ENCODE results near the gene VSTM2L. TPM values are rescaled to one million over a fixed set of nuclear protein-coding genes. Genes with fewer than 3 reads are reported as not detected.

The VSTM2L gene
- total and polyA plus RNA-seq, 4 donors, result 8.0 to 71.6 (median 31.4) TPM

- WGBS, 2 donors, result 87 to 89% methylated on average over 7 of the region's 7 CpGs
- no peak overlapping the region for H3K4me3 ChIP-seq
- no peaks in the 10 kb centered on the region for H3K27me3 ChIP-seq (ENCODE audit: control insufficient read depth in 3 of 3, insufficient read depth in 3 of 3, low read length in 2 of 3)
- peaks cover 0 to 8% (median 0%) of the 10 kb centered on the region in 5 donors for H3K4me1 ChIP-seq (ENCODE audit: control insufficient read depth in 5 of 5, insufficient read depth in 5 of 5, low read length in 5 of 5)
- H3K36me3 ChIP-seq (ENCODE audit: control insufficient read depth in 4 of 4, insufficient read depth in 4 of 4, low read length in 4 of 4), result peaks cover 0 to 2% (median 0%) of the 10 kb centered on the region in 4 donors
- TF ChIP-seq CTCF (IDR thresholded peaks at IDR 0.05; ENCODE audit: control extremely low read depth, extremely low read depth), result no peak
- DNase-seq (no peak), ATAC-seq (ENCODE audit: insufficient read depth, low FRiP score) (no peak)
- H3K9me3 ChIP-seq (ENCODE audit: control insufficient read depth in 4 of 4, insufficient read depth in 3 of 4, low read length in 3 of 4), result peaks cover 0 to 6% (median under 1%) of the 10 kb centered on the region in 4 donors
- H3K9ac ChIP-seq (ENCODE audit: insufficient read depth in 1 of 2, low read length in 2 of 2), result no peak overlapping the region
- H3K27ac ChIP-seq (ENCODE audit: low read depth in 1 of 2, low read length in 1 of 2), result no peak overlapping the region
Observed at GRCh38 chr20:37972256-37973058, 69.5 kb downstream of the VSTM2L start.

- WGBS, 2 donors, result 92 to 94% methylated on average over 12 of the region's 12 CpGs
- no peak for TF ChIP-seq CTCF (IDR thresholded peaks at IDR 0.05; ENCODE audit: control extremely low read depth, extremely low read depth)
- Histone ChIP-seq H3K36me3 (ENCODE audit: control insufficient read depth in 4 of 4, insufficient read depth in 4 of 4, low read length in 4 of 4) (peaks cover 0 to 2% (median 0%) of the 10 kb centered on the region in 4 donors), H3K4me1 (ENCODE audit: control insufficient read depth in 5 of 5, insufficient read depth in 5 of 5, low read length in 5 of 5) (peaks cover 0 to 8% (median 0%) of the 10 kb centered on the region in 5 donors), H3K9me3 (ENCODE audit: control insufficient read depth in 4 of 4, insufficient read depth in 3 of 4, low read length in 3 of 4) (peaks cover 0 to 6% (median 0%) of the 10 kb centered on the region in 4 donors), H3K9ac (ENCODE audit: insufficient read depth in 1 of 2, low read length in 2 of 2) (no peak overlapping the region), H3K27ac (ENCODE audit: low read depth in 1 of 2, low read length in 1 of 2) (no peak overlapping the region), H3K27me3 (ENCODE audit: control insufficient read depth in 3 of 3, insufficient read depth in 3 of 3, low read length in 2 of 3) (no peaks in the 10 kb centered on the region), H3K4me3 (no peak overlapping the region)
- DNase-seq, result no peak
- no peak for ATAC-seq (ENCODE audit: insufficient read depth, low FRiP score)
Observed at GRCh38 chr20:37973059-37973910, 70.4 kb downstream of the VSTM2L start.

DNA sequence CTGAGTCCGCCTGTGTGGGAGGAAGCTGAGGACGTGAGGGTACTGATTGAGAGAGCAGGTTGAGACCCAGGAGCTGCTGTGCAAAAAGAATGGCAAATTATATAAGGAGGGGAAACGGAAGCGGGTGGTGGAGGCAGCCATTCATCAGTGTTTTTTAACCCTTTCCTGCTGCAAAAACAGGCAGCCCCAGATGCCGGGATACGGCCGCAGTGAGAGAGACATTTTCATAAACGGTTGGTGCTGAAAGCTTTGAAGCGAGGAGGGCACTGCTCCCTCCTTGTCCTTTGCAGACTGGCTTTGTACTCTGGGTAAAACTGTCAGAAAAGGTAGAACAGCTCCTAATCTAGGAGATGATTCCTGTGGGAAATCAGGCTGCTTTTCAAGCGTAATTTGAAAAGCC lies 74.0 kb downstream of the VSTM2L start:
- ATAC-seq (ENCODE audit: insufficient read depth, low FRiP score), result no peak
- H3K27me3 ChIP-seq (ENCODE audit: control insufficient read depth in 3 of 3, insufficient read depth in 3 of 3, low read length in 2 of 3), result no peaks in the 10 kb centered on the region

More for the DNA sequence above, 74.0 kb downstream of the VSTM2L start:
- Histone ChIP-seq H3K9ac (ENCODE audit: insufficient read depth in 1 of 2, low read length in 2 of 2) (no peak overlapping the region), H3K9me3 (ENCODE audit: control insufficient read depth in 4 of 4, insufficient read depth in 3 of 4, low read length in 3 of 4) (no peaks in the 10 kb centered on the region), H3K27ac (ENCODE audit: low read depth in 1 of 2, low read length in 1 of 2) (no peak overlapping the region), H3K4me1 (ENCODE audit: control insufficient read depth in 5 of 5, insufficient read depth in 5 of 5, low read length in 5 of 5) (no peaks in the 10 kb centered on the region), H3K4me3 (no peak overlapping the region), H3K36me3 (ENCODE audit: control insufficient read depth in 4 of 4, insufficient read depth in 4 of 4, low read length in 4 of 4) (peaks cover 0 to 6% (median 2%) of the 10 kb centered on the region in 4 donors)
- DNase-seq, result no peak
- no peak for TF ChIP-seq CTCF (IDR thresholded peaks at IDR 0.05; ENCODE audit: control extremely low read depth, extremely low read depth)
- 29 to 58% methylated on average over 10 of the region's 10 CpGs for WGBS, 2 donors
